Stimulated activated naive CD8-positive, alpha-beta T cell treated with anti-CD3 and anti-CD28 coated beads, Interleukin-15, Interleukin-2, amounts not matched to agents 100 U/mL and 50 U/mL, for 24 hours (primary cell): Measurements from ENCODE around the gene LRRC52.

ENCODE experiments used
- ATAC-seq: fragments of 150-1000 bp; cut with Tn5 transposase; one replicate; pipeline ENCODE4 v1.10.0; 2021
- DNase-seq: peaks from one replicate; pipeline ENCODE4 v3.0.0; 2021

LRRC52 gene, protein sequence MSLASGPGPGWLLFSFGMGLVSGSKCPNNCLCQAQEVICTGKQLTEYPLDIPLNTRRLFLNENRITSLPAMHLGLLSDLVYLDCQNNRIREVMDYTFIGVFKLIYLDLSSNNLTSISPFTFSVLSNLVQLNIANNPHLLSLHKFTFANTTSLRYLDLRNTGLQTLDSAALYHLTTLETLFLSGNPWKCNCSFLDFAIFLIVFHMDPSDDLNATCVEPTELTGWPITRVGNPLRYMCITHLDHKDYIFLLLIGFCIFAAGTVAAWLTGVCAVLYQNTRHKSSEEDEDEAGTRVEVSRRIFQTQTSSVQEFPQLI

DNA sequence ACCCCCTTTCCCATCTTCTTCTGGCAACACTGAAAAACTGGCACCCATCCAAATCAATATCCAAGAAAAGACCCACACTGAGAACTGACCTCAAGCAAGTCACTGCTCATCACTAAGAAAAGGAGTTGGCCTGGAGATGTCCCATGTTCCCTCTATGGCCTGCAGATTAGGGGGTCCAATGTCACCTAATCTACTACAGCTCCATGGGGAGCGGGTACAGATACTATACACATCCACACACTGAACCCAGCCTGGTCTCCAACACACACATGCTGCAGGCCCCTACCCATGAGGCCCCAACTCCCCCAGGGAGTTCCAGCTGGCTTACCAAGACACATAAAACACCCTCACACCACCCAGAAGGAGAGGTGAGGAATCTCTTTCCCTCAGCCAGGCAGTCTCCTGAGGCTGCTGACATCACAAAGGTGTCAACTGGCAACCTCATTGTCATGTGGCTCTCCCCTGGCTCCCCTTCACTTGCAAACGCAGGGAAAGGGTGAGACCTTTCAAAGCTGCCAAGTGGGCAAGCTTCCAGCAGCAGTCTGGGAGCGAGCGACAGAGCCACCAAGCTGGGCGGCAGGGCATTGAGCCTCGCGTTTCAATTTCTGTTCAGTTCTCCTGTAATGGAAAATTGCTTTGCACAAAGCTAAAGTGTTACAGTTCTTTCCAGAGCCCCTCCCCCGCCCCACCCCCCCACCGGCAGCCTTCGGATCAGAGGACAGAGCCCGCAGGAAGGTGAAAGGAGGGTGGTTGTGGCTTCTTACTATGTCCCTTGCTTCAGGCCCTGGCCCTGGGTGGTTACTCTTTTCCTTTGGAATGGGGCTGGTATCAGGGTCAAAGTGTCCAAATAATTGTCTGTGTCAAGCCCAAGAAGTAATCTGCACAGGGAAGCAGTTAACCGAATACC is at the start of gene LRRC52:
LRRC52 (plus strand) TSS at position 469 of the 907 bp plus-strand sequence; CDS start at position 766, 297 bp downstream.
- ATAC-seq: no peak
- DNase-seq: no peak

DNA sequence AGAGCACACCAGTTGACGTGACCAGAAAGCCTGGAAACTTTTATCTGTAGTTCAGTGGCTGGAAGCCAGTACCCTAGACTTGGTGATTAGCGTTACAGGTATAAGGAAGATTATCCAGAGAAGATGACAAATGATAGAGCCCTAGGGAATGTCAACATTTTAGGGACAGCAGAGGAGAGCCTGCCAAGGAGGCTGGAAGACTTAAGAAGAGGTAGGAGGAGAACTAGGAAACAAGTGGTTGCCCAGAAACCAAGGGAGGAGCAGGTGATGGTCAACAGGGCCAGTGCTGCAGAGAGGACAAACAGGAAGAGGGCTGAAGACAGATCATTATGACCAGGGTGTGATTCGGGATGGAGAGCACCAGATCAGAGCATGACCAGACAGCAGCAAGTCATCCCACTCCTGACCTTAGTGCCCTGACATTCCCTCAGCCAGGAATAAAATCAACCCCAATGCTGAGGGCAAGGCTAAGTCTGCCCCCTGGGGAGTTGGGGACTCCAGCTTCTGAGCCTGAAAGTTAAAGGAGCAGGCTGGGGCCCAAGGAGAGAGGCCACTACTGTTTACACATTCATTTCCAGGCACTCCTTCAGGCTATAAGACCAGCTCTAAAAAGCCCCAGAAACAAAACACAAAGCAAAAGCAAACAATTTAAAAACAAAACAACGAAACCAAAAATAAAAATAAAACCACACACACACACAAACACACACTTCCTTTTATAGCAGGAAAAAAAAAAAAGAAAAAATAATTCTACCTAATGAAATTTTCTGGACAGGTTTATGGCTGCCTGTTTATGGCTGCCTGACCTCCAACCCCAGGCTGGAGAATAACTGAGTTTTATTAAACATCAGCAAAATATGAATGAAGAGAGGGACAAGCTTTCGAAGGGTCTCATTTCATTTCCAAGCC is 48.6 kb upstream of the LRRC52 start:
- no peak for ATAC-seq
- no peak for DNase-seq

DNA sequence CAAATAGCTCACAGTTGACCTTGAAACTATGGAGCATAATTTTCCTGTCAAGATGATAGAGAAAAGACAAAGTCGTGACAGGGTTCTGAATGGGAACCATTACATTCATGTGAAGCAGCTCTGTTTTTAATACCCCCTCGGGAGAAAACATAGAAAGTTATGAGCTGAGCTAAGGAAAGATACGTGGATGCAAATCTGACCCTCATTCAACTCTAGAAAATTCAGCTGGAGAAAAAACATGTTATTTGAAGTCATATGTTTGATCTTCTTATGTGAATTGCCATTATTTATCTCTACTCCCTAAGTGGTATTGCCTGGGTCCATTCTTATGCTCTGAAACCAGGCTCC is 48.0 kb upstream of the LRRC52 start:
- ATAC-seq (no peak), DNase-seq (no peak)

DNA sequence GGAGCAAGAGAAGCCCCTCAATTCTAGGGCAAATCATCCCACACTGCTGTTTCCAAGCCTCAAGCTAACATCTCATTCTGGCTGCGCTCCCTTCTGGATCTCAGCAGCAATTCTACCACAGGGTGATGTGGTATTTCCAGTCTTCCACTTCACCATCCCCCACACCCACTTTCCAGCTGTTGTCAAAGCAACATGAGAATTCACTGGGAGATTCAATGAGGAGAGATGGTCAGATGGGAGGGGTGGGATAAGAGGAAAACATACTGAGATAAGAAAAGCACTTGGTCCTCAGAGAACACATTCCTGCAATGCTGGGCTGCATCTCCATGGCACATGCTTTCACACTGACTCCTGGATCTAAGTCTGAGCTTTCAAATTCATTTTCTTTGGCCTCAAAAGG is 47.3 kb upstream of the LRRC52 start:
- no peak for ATAC-seq
- DNase-seq: no peak

DNA sequence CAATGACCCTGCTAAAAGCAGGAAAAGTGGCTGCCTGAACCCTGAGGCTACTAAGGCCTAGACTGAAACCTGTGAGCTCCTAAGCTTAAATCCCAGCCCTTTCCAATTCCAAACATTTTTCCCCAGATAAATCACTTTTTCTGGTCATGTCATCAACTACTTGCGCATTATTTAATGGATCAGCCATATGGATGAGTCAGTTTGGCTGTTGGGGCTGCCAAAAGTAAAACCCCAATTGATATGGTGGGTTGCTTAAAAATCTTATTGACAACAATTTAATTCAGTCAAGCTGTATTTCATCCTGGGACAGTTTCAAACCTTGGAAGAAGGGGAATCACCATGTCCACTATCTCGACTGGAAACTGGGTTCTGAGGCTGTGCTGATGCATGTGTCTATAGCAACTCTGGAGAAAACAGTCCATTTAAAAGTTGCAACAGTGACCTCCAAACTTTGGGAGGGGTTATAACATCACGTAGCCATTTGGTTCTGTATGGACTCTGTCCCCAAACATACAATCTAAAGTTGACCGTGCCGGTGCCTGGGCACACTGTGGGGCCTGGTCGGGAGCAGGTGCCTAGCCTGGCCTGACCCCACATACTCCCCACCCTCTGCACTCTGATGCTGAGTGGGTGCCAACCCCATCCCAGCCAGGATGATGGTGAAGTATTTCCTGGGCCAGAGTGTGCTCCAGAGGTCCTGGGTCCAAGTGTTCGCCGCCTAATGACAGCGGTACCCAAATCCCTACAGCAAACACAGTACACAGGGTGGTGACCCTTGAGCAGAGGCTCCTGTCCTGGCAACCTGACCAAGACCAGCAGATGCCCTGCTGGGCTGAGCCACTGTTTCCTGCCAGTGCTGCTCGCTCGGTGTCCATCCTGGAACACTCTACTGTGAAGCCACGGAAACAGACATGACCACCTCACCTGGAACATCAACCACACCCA is 46.5 kb upstream of the LRRC52 start:
- ATAC-seq (no peak), DNase-seq (no peak)

DNA sequence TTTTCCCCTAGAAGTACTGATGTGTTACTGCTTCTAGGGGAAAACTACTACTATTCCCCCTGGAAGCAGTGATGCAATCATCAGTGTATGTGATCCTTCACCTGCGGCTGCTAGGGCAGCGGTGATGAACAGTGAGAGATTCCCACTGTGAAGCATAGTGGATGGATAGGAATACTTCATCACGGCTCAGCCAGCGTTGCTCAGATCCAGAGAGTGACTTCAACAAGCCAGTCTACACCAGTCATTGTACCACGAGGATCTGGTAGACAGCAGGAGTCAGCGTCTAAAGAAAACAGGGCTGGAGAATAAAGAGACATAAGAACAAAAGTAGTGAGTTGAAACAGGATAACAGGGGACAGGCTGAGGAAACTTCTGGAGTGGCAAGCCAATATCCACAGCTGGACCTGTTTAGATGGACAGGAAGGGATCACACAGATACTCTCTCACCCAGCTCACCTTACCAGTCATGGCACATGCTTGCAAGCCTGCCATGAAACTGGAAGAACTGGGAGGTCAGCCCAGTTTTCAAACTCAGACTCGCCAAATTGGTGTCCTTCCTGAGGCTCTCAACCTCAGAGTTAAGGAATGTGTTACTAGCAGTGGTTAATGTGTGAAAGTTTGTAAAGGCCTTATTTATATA is 42.4 kb upstream of the LRRC52 start:
- DNase-seq (no peak), ATAC-seq (no peak)

DNA sequence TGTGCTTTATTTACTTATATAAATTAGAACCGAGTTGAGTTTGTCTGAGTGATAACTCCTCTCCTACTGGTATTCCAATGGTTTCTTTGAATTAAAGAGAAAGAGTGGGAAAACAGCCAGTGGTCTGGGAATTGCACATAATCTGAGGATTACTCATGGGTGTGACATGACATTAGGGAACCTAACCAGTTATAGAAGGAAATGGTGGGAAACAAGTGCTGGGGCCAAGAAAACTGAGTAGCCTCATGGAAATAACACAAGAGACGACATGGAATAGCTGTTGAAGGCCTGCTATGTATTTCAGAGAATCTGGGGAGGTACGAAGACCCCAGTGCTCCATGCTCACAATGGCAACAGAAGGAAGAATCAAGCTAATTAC is 41.8 kb upstream of the LRRC52 start:
- no peak for ATAC-seq
- DNase-seq: no peak

DNA sequence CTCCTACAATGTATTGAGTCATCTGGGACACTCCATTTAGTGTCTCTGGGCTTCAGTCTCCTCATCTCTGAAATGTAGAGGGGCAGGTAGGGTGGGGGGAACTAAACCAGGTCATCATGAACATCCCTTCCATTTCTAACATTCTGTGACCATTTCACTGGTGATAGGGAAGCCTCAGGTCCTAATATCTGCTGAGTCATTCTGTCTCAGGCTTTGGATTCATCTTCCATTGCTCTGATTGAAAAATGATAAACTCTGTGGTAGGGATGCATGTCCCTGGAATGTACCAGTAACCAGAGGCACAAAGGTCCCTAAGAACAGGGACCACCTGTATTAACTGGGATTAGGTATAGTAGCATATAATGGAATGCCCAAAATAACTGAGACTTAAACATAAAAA is 36.2 kb upstream of the LRRC52 start:
- ATAC-seq: no peak
- no peak for DNase-seq

DNA sequence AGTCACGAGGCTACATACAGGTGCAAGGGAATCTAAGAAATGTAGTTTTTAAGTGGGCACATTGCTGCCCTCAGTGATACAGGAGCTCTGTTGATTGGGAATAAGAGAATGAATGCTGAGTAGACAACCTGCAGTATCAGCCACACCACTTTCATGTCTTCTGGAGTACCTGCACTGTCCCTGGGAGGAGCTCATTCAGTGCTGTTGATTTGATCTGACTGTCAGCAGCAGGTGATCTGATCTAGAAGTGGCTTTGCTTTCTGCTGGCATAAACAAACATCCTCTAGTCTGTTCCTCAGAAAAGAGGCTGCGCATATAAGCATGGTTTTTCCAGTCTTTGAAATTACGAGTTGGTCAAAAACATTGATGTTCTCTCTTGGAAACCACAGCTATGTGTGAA is 35.5 kb upstream of the LRRC52 start:
- DNase-seq (no peak), ATAC-seq (no peak)

DNA sequence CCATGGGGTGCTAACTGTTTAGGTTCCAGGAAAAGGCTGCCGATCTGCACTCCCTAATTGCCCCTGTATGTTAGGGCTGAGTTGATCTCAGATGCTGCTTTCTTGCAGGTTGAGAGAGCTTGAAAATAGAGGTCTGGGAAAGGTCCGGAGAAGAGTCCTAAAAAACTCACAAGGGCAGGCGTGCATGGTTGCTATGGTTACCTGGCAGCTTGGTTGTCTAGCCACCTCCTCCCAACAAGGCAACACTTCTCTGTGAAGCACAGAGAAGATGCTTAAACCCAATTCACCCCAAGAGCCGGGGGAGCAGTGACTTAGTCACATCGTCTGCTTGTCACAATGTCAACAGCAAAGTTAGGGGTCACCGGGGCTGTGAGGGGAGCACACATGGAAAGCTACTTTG is 31.0 kb upstream of the LRRC52 start:
- DNase-seq: no peak
- ATAC-seq: no peak

DNA sequence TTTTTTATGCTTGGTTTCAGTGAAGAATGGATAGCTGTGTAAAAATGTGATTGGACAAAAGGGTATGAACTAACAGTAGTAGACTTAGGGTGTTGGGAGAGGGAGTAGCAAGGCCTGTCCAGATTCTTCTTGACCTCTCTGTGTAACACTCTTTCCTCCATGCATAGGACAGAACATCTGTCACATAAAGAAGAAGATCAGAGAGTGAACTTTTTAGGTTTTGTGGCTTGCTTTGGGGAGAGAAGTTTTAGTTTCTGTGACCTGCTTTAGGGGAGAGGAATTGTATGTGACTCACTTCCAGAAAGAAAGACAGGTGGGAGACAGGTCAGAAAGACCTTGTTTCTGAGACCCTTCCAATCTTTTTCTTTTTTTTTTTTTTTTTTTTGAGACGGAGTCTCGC is 27.3 kb upstream of the LRRC52 start:
- DNase-seq (no peak), ATAC-seq (no peak)

DNA sequence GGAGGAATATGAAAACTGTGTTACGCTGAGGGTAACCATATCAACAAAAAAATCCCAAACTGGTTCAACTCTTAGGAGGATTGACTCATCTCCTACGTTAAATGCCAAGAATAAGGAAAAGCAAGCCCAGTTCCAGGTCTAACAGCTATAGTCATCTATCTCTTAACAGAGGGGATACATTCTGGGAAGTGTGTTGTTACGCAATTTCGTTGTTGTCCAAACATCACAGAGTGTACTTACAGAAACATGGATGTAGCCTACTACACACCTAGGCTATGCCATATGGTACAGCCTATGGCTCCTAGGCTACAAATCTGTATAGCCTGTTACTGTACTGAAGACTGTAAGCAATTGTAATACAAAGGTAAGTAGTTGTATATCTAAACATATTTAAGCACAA is 23.2 kb upstream of the LRRC52 start:
- ATAC-seq: no peak
- no peak for DNase-seq

DNA sequence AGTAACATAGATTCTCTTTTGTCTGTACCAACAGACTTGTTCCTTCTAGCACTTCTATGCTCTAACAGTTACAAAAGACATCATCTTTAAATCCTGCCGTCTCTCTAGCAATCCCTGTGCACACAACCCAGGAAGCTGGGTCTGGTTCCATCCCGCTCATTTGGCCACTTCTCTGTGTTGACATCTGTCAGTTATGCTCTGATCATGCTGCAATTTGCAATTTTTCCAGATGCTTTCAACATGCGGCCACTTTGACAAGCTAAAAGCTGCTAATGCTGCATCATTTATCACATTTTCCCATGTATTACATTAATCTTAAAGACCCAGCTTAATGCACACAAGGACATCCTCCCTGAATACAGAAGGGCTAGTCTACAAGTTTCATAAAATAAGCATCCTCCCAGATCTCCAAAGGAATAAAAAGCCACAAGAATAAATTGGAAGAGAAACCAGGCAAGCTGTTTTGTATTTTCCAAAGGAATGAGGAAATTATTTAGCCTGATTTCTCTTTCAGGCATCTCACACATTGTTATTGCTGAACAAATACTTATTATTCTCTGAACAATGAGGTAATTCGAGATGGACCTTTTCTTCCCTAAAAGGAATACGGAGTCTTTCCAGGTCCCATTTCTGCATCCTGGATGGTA is 19.0 kb upstream of the LRRC52 start:
- DNase-seq (no peak), ATAC-seq (no peak)

DNA sequence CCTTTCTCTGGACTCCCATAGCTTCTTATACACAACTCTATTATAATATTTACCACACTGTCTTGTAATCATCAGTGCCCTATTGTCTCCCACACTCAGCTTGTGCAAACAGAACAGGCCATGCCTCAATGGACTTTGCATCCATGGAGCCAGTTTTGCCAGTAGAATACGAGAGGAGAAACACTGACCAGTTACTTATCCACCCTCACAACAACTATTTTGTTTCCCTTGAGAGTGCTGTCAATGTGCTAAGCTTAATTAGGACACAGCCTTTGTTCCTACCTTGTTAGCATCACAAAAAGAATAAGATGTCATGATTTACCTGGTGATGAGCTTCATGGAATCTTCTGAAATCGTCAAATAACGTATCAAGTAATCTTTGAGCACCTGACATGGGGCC is 18.1 kb upstream of the LRRC52 start:
- ATAC-seq (no peak), DNase-seq (no peak)

DNA sequence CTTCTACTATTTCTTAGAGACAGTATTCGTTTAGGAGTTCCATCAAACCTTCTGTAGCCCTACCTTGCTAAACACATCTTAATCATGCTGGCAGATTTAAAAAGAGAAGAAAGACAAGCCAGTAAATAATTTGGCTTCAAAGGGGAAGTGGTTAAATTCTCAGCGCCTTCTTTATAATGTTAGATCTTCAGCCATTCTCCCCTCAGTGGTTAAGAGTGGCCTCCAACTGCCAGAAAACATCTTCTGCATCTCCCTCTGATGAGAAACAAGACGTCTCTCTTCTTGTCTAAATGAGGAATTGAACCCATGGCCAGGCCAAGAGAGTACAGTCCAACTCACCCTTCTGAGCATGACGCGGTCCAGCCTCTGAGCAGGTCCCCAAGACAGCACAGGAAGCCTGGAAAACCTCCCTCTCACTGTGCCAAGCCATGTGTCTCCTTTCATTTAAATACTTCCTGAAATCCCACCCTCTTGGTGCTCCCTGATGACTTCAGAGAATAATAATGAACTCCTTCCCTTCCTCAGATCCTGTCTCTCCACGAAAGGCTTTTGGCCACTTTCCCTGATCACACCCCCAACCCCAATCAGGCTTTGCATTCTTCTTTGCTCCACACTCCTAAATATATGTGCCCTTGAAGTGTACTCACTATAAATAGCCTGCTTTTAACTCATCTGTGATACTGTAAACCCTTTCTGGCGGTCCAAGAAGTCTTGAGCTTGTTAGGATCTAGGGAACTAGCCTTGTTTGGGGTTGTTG is 16.4 kb upstream of the LRRC52 start:
- DNase-seq (no peak), ATAC-seq (no peak)

DNA sequence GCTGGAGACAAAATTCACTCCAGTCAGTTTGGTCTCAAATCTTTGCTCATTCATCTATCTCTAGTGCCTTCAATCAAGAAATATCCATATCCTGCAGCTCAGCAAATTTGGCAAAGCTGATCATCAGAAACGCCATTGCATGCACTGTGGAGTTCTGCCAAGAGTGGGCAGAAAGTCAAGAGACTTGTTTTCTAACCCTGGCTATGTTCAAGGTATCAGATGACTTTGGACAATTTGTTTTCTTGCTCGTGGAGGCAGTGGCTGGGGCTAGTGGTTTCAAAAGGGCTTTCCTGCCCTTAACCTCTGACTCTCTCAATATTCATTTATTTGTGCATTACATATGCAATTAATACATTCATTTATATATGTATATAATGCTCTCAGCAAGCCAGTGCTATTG is 12.8 kb upstream of the LRRC52 start:
- no peak for DNase-seq
- ATAC-seq: no peak

DNA sequence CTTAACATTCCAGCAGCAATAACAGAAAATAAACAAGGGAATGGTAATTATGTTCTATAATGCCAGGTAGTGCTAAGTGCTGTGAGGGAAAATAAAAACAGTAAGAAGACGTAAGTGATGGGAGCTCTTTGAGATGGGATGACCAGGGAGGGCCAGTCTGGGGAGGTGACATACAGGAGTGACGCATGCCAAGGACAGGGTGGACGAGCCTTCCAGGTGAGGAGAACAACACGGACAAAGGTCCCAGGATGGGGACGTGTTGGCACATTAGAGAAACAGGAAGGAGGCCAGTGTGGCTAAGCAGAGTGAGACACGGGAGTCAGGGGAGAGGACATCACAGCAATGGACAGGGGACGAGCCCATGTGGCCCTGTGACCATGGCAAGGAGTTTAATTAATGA is 11.7 kb upstream of the LRRC52 start:
- no peak for ATAC-seq
- no peak for DNase-seq

DNA sequence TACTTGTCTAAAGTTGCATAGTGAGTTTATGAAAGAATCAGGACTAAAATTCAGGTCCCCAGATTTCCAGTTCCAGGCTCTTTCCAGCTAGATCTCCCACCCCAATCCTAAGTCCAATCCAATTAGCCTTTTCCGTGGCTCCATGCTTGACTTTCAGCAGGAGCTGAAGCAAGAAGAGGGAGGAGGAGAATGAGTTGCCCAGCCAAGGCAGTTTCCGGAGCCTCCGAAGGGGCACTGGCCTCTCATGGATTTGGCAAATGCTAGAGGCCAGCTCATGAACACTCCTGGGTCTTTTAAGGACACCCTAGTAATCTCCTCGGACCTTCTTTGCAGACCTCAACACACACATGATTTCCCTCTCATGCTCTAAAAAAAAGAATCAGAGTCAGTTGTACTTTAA is 10.5 kb upstream of the LRRC52 start:
- no peak for DNase-seq
- ATAC-seq: no peak

DNA sequence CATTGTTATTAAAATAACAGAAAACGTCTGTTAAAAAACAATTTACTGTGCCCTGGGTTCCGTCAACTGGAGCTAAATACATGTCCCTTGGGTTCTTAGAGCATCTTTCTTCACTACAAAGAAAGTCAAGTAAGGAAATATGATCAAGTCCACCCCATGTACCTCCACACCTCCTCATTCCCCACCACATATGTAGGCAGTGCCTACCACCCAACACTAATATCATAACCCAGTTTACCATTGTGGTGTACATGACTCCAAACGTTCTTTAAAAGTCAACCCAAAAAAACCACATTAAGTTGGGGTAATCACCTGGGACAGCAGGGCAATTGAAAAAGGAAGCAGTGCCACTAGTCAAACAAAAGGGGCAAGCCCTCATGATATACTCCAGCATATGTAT is 7.8 kb upstream of the LRRC52 start:
- no peak for DNase-seq
- peak; percentile 43 for ATAC-seq
